Dermis microvascular lymphatic vessel endothelial cell (primary cell): ENCODE data around the gene RAB6A. TPM values are rescaled to one million over a fixed set of nuclear protein-coding genes. Genes with fewer than 3 reads are reported as not detected.
"Not testable (repeated sequence)": the region's sequence is repeated elsewhere in the genome, so short reads cannot be mapped to it uniquely, and the experiment has no call there.

Source experiments
- DNase-seq, 2 donors: peaks; one replicate each; pipeline versions ENCODE4 v3.0.0 to v3.0.0-alpha.2; 2010; ENCODE audit warnings: low read depth in 2 of 2
- total RNA-seq: library from RNA; depleted of rRNA; stranded (reverse); fragments of >200 nt; gene quantifications from 2 replicates; pipeline ENCODE4 v1.2.1, GENCODE V29; 2014

The RAB6A gene
- 80.4 and 90.9 TPM in 2 replicates for total RNA-seq

- peak; percentile 99 to 100 for DNase-seq
Observed at GRCh38 chr11:73760679-73761402, at the start of gene RAB6A. RAB6A (minus strand) TSS chr11:73761074; CDS start chr11:73760635, 439 bp downstream.

- no peak for DNase-seq
Observed at GRCh38 chr11:73810637-73811036, 49.8 kb upstream of the RAB6A start.

GRCh38 chr11:73808052-73808451, 47.2 kb upstream of the RAB6A start:
- DNase-seq, result no peak

GRCh38 chr11:73804712-73805111, 43.8 kb upstream of the RAB6A start:
- no peak for DNase-seq

GRCh38 chr11:73801136-73801535, 40.3 kb upstream of the RAB6A start:
- DNase-seq, result no peak

GRCh38 chr11:73800276-73800806, 39.5 kb upstream of the RAB6A start:
- no peak for DNase-seq

- no peak for DNase-seq
Observed at GRCh38 chr11:73797457-73797856, 36.6 kb upstream of the RAB6A start.

- no peak for DNase-seq
Observed at GRCh38 chr11:73795925-73796632, 35.2 kb upstream of the RAB6A start.

GRCh38 chr11:73792584-73792983, 31.7 kb upstream of the RAB6A start:
- no peak for DNase-seq

- DNase-seq, result no peak
Observed at GRCh38 chr11:73789279-73789670, 28.4 kb upstream of the RAB6A start.

- peak; percentile 89 to 90 for DNase-seq
Observed at GRCh38 chr11:73787643-73788558, 27.0 kb upstream of the RAB6A start, which contains the start of gene MRPL48. MRPL48 (plus strand) TSS chr11:73787874; CDS start chr11:73787972, 98 bp downstream.

- no peak for DNase-seq
Observed at GRCh38 chr11:73787051-73787642, 26.3 kb upstream of the RAB6A start.

GRCh38 chr11:73785467-73785866, 24.6 kb upstream of the RAB6A start:
- DNase-seq, result not testable (repeated sequence)

- DNase-seq, result no peak
Observed at GRCh38 chr11:73784734-73785133, 23.9 kb upstream of the RAB6A start.

GRCh38 chr11:73784080-73784634, 23.3 kb upstream of the RAB6A start:
- DNase-seq, result no peak

- no peak for DNase-seq
Observed at GRCh38 chr11:73783483-73784020, 22.7 kb upstream of the RAB6A start.

GRCh38 chr11:73781303-73781702, 20.4 kb upstream of the RAB6A start:
- no peak for DNase-seq

- peak; percentile 96 to 99 for DNase-seq
Observed at GRCh38 chr11:73779084-73779902, 18.4 kb upstream of the RAB6A start.

GRCh38 chr11:73770811-73771210, 9.9 kb upstream of the RAB6A start:
- not testable (repeated sequence) for DNase-seq

- no peak for DNase-seq
Observed at GRCh38 chr11:73766763-73767162, 5.9 kb upstream of the RAB6A start.
